Brain microvascular endothelial cell (primary cell): Measurements from ENCODE around the gene SPA17.

Source experiments
- DNase-seq: peaks from one replicate; pipeline ENCODE4 v3.0.0-alpha.2; 2020
- H3K27ac ChIP-seq: fragments of 250-450 bp; sonication (Bioruptor Pico); 2 replicates; pipeline ENCODE4 v1.5.1; 2020; ENCODE audit warnings: mild to moderate bottlenecking, moderate library complexity
- H3K27me3 ChIP-seq: fragments of 250-450 bp; sonication (Bioruptor Pico); replicated peaks from 2 replicates; pipeline ENCODE4 v1.5.1; 2020; ENCODE audit warnings: mild to moderate bottlenecking
- H3K36me3 ChIP-seq: fragments of 250-450 bp; sonication (Bioruptor Pico); replicated peaks from 2 replicates; pipeline ENCODE4 v1.5.1; 2020; ENCODE audit warnings: mild to moderate bottlenecking
- H3K4me3 ChIP-seq: 2 replicates; pipeline ENCODE4 v1.5.1; 2011; ENCODE audit warnings: low read depth, mild to moderate bottlenecking, control low read depth, low read length, moderate library complexity
- in situ Hi-C: cut with HindIII; loops from 2 replicates; pipeline ENCODE4 v1.10.0; 2017; ENCODE audit warnings: low sequenced_read_pairs, low pct_ligation_motif_present
- TF ChIP-seq, protein P1 (sequence below): IDR thresholded peaks from 2 replicates; pipeline ENCODE4 v1.5.1; 2011; ENCODE audit warnings: low read depth, mild to moderate bottlenecking, moderate library complexity, low read length, control low read depth, inconsistent platforms; ENCODE audit errors: missing control alignments

Gene SPA17

DNA sequence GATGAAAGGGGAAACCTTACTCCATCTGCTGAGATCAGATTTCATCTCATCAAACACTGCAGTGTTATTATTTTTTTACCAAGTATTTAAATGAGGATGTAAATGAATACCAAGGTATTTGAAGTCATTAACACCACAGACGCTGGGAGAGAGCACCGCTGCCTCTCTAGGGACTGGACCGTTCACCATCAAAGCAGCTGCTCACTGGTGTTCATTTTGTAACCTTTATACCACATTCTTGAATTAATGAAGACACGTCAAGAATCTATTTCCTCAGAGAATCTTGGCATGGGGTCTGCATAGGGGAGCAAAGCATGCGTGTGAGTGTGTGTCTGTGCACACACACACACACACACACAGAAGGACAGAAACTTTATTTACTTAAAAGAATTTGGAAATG, 15.8 kb upstream of the SPA17 start:
- H3K27ac ChIP-seq = no peak overlapping the region
- H3K4me3 ChIP-seq = no peak overlapping the region
- no peaks in the 10 kb centered on the region for H3K27me3 ChIP-seq
- H3K36me3 ChIP-seq = no peaks in the 10 kb centered on the region
- no peak for DNase-seq
- in situ Hi-C loops = no loop called here
- TF ChIP-seq, protein P1, sequence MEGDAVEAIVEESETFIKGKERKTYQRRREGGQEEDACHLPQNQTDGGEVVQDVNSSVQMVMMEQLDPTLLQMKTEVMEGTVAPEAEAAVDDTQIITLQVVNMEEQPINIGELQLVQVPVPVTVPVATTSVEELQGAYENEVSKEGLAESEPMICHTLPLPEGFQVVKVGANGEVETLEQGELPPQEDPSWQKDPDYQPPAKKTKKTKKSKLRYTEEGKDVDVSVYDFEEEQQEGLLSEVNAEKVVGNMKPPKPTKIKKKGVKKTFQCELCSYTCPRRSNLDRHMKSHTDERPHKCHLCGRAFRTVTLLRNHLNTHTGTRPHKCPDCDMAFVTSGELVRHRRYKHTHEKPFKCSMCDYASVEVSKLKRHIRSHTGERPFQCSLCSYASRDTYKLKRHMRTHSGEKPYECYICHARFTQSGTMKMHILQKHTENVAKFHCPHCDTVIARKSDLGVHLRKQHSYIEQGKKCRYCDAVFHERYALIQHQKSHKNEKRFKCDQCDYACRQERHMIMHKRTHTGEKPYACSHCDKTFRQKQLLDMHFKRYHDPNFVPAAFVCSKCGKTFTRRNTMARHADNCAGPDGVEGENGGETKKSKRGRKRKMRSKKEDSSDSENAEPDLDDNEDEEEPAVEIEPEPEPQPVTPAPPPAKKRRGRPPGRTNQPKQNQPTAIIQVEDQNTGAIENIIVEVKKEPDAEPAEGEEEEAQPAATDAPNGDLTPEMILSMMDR = no peak

DNA sequence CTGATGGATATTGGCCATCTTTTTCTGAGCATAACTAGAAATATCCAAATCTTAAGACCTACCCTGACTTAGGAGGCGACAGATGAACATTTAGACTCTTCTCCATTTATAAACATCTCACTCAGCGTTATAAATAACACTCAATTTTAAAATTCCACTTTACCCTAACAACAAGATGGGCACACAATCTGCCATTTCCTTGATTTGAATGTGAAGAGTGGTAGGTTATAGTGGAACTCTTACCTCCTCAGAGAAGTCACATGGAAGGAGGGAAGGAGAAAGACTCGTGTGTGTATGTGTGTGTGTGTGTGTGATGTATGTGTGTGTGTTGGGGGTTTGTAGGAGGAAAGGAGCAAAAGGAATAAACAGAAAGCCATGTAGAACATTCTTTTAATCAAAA, 15.2 kb upstream of the SPA17 start:
- H3K27ac ChIP-seq = no peak overlapping the region
- no peaks in the 10 kb centered on the region for H3K36me3 ChIP-seq
- in situ Hi-C loops = no loop called here
- no peak for DNase-seq
- TF ChIP-seq, protein P1 = no peak
- H3K4me3 ChIP-seq = no peak overlapping the region
- no peaks in the 10 kb centered on the region for H3K27me3 ChIP-seq

DNA sequence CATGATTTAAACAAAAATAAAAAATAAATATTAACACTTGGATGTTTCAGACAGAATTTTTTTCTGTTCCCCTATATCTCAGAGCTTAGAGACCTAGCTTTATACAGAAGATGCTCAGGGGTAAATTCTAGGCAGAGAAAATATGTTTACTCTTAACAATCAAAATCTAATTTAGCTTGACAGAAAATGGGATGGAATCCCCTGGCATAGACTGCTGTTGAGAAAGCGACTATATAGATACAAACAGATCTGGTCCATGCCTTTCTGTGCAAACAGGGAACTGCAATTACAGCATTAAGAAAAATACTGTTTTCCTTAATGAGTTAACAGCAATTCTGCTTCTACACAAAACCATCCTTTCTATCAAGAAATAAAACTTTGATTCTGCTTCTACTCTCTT, 14.7 kb upstream of the SPA17 start:
- DNase-seq = no peak
- in situ Hi-C loops = no loop called here
- H3K27me3 ChIP-seq = no peaks in the 10 kb centered on the region
- no peak overlapping the region for H3K27ac ChIP-seq
- no peaks in the 10 kb centered on the region for H3K36me3 ChIP-seq
- TF ChIP-seq, protein P1 = no peak
- H3K4me3 ChIP-seq = no peak overlapping the region

DNA sequence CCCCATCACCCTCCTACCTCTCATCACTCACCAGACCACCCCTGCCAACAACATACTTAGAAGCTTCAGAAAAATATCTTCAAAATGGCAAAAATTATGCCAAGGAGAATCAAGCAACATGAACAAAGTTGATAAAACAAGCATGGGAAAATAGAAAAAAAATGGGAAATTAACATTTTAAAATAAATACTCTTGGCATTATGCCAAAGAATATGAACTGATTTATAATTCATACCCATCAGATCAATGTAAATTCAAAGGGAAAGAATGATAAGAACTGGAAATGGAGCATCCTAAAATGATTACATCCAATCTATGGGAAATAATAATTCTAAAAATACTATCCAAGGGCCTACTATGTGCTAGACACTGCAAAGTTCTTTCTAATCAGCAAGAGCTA, 12.2 kb upstream of the SPA17 start:
- TF ChIP-seq, protein P1 = no peak
- in situ Hi-C loops = no loop called here
- DNase-seq = no peak
- Histone ChIP-seq H3K27me3 (no peaks in the 10 kb centered on the region), H3K4me3 (no peak overlapping the region), H3K27ac (no peak overlapping the region), H3K36me3 (no peaks in the 10 kb centered on the region)

DNA sequence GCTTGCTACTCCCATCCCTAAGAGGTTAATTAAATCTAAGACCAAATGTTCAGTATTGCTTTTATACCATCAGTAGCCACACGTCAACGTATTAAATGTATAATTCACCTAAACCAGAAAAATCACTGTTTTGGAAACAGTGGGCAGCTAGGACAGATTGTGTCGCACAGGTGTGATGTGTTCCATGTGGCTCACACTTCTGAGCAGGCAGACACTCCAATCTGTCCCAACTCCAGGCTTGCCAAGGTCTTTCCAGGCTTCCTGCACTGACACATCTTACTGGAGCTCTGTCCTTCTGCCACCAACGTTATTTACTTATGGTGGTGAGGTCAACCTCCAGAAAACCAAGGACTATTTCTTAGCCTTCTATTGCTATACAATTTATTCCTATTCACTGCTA, 11.6 kb upstream of the SPA17 start:
- Histone ChIP-seq H3K27me3 (no peaks in the 10 kb centered on the region), H3K27ac (no peak overlapping the region), H3K36me3 (no peaks in the 10 kb centered on the region), H3K4me3 (no peak overlapping the region)
- DNase-seq = no peak
- TF ChIP-seq, protein P1 = no peak
- in situ Hi-C loops = no loop called here

DNA sequence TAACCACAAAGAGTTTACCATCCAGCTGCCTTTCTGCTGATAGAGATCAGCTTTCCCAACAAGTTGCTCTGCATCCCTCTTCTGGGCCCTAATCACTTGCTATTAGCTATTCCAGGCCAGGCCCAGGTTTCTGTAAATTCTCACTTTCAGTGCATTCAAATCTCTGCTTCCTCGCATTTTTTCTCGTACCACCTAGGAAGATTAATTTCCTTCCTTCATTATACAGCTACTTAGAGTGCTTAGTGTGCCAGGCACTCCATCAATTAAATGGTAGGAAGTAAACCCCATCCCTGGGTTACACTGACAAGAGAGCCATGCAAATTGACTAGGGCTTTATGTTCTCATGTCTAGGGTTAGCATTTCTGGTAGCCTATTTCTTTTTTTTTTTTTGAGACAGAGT, 9.8 kb upstream of the SPA17 start:
- no peak overlapping the region for H3K27ac ChIP-seq
- no peaks in the 10 kb centered on the region for H3K27me3 ChIP-seq
- in situ Hi-C loops = no loop called here

More for the DNA sequence above, 9.8 kb upstream of the SPA17 start:
- Histone ChIP-seq H3K36me3 (no peaks in the 10 kb centered on the region), H3K4me3 (no peak overlapping the region)
- DNase-seq = no peak
- TF ChIP-seq, protein P1 = no peak
